ENCODE results near the gene PSEN1.

GRCh38 chr14:73145371-73145770 is 9.1 kb downstream of the PSEN1 start:
- TF ChIP-seq CEBPB (IDR thresholded peaks at IDR 0.05), result no peak
- TF ChIP-seq POLR2A (IDR thresholded peaks at IDR 0.05; ENCODE audit: low read length), result no peak
- TF ChIP-seq, protein P1, sequence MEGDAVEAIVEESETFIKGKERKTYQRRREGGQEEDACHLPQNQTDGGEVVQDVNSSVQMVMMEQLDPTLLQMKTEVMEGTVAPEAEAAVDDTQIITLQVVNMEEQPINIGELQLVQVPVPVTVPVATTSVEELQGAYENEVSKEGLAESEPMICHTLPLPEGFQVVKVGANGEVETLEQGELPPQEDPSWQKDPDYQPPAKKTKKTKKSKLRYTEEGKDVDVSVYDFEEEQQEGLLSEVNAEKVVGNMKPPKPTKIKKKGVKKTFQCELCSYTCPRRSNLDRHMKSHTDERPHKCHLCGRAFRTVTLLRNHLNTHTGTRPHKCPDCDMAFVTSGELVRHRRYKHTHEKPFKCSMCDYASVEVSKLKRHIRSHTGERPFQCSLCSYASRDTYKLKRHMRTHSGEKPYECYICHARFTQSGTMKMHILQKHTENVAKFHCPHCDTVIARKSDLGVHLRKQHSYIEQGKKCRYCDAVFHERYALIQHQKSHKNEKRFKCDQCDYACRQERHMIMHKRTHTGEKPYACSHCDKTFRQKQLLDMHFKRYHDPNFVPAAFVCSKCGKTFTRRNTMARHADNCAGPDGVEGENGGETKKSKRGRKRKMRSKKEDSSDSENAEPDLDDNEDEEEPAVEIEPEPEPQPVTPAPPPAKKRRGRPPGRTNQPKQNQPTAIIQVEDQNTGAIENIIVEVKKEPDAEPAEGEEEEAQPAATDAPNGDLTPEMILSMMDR (IDR thresholded peaks at IDR 0.05), result no peak
- TF ChIP-seq, protein P2, sequence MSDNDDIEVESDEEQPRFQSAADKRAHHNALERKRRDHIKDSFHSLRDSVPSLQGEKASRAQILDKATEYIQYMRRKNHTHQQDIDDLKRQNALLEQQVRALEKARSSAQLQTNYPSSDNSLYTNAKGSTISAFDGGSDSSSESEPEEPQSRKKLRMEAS (IDR thresholded peaks at IDR 0.05), result no peak
- no peak for TF ChIP-seq JUNB (IDR thresholded peaks at IDR 0.05)
- no peak for TF ChIP-seq RCOR1 (IDR thresholded peaks at IDR 0.05; ENCODE audit: low read depth, low read length)
